HL-60 (cell line): ENCODE measurements around the gene KYAT1.

ENCODE experiments used
- GABPA ChIP-seq: IDR thresholded peaks from 2 replicates; pipeline ENCODE4 v1.6.1; 2012; ENCODE audit warnings: low read depth
- POLR2AphosphoS5 ChIP-seq: IDR thresholded peaks from 2 replicates; pipeline ENCODE4 v1.6.1; 2012; ENCODE audit warnings: low read depth
- TF ChIP-seq, protein P1 (sequence below): IDR thresholded peaks from one replicate; pipeline ENCODE4 v1.5.1; 2011; ENCODE audit warnings: low read length, control low read depth, inconsistent platforms; ENCODE audit not compliant: insufficient read depth
- TF ChIP-seq, protein P2 (sequence below): IDR thresholded peaks from 2 replicates; pipeline ENCODE4 v1.6.1; 2012; ENCODE audit warnings: low read depth; ENCODE audit not compliant: insufficient replicate concordance

DNA sequence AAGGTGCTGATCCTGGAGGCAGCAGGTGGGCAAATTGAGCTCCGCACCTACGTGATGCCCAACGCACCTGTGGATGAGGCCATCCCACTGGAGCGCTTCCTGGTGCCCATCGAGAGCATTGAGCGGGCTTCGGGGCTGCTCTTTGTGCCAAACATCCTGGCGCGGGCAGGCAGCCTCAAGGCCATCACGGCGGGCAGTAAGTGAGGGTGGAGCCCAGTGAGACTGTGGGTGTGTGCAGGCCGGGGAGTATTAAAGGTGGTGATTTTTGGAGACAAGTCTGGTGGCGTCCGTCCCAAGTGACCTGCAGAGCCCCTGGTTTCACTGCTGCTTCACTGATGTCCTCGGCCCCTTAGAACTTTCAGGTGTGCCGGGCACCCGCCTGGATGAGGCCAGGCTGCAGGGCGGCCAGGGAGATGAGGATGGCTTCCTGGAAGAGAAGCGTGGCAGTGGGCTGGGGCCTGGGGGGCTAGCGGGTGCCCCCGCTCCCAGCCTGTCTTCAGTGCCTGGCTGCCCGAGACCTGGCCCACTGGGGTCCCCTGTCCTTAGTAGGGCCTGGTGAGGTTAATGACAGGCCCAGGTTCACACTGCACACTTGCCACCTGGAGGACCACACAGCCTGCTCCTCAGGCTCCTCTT lies 59.2 kb downstream of the KYAT1 start:
- TF ChIP-seq, protein P1, sequence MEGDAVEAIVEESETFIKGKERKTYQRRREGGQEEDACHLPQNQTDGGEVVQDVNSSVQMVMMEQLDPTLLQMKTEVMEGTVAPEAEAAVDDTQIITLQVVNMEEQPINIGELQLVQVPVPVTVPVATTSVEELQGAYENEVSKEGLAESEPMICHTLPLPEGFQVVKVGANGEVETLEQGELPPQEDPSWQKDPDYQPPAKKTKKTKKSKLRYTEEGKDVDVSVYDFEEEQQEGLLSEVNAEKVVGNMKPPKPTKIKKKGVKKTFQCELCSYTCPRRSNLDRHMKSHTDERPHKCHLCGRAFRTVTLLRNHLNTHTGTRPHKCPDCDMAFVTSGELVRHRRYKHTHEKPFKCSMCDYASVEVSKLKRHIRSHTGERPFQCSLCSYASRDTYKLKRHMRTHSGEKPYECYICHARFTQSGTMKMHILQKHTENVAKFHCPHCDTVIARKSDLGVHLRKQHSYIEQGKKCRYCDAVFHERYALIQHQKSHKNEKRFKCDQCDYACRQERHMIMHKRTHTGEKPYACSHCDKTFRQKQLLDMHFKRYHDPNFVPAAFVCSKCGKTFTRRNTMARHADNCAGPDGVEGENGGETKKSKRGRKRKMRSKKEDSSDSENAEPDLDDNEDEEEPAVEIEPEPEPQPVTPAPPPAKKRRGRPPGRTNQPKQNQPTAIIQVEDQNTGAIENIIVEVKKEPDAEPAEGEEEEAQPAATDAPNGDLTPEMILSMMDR = no peak
- TF ChIP-seq, protein P2, sequence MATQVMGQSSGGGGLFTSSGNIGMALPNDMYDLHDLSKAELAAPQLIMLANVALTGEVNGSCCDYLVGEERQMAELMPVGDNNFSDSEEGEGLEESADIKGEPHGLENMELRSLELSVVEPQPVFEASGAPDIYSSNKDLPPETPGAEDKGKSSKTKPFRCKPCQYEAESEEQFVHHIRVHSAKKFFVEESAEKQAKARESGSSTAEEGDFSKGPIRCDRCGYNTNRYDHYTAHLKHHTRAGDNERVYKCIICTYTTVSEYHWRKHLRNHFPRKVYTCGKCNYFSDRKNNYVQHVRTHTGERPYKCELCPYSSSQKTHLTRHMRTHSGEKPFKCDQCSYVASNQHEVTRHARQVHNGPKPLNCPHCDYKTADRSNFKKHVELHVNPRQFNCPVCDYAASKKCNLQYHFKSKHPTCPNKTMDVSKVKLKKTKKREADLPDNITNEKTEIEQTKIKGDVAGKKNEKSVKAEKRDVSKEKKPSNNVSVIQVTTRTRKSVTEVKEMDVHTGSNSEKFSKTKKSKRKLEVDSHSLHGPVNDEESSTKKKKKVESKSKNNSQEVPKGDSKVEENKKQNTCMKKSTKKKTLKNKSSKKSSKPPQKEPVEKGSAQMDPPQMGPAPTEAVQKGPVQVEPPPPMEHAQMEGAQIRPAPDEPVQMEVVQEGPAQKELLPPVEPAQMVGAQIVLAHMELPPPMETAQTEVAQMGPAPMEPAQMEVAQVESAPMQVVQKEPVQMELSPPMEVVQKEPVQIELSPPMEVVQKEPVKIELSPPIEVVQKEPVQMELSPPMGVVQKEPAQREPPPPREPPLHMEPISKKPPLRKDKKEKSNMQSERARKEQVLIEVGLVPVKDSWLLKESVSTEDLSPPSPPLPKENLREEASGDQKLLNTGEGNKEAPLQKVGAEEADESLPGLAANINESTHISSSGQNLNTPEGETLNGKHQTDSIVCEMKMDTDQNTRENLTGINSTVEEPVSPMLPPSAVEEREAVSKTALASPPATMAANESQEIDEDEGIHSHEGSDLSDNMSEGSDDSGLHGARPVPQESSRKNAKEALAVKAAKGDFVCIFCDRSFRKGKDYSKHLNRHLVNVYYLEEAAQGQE = no peak
- no peak for TF ChIP-seq POLR2AphosphoS5
- TF ChIP-seq GABPA = no peak
